H1 (cell line): ENCODE measurements around the gene PACSIN2. TPM values are rescaled to one million over a fixed set of nuclear protein-coding genes. Genes with fewer than 3 reads are reported as not detected.

Experiments
- CTCF ChIA-PET: fragments of 300-600 bp; sonication (Branson Sonifier 250); formaldehyde crosslinking; loops from one replicate; lab custom pipeline; 2021; ENCODE audit not compliant: partially characterized antibody; lab: Charles Lee
- POLR2A ChIA-PET: fragments of 300-600 bp; sonication (Branson Sonifier 250); formaldehyde crosslinking; loops from one replicate; lab custom pipeline; 2021; ENCODE audit warnings: inconsistent platforms; ENCODE audit not compliant: partially characterized antibody; lab: Charles Lee
- DNase-seq, 2 experiments: peaks; one replicate each; pipeline versions ENCODE4 v3.0.0 to v3.0.0-alpha.2; 2010 to 2022; ENCODE audit warnings: low spot score in 2 of 2, low read depth in 1 of 2, mixed read lengths in 1 of 2
- FAIRE-seq: peaks from 2 replicates; lab custom pipeline; 2011; peaks lifted over from hg19 to GRCh38; lab: Jason Lieb, UNC
- H2AFZ ChIP-seq: 2 replicates; pipeline ENCODE4 v1.8.1; 2012; ENCODE audit warnings: low read length, inconsistent platforms
- H2AK5ac ChIP-seq: 2 replicates; pipeline ENCODE4 v1.6.1; 2013; ENCODE audit warnings: low read depth, low read length
- H2BK120ac ChIP-seq: replicated peaks from 2 replicates; pipeline ENCODE3; 2013; ENCODE audit warnings: low read depth, low read length, inconsistent platforms
- H2BK12ac ChIP-seq: 2 replicates; pipeline ENCODE4 v1.6.1; 2013; ENCODE audit warnings: low read depth, low read length
- H2BK15ac ChIP-seq: 2 replicates; pipeline ENCODE4 v1.6.1; 2013; ENCODE audit warnings: low read length
- H2BK20ac ChIP-seq: 2 replicates; pipeline ENCODE4 v1.6.1; 2013; ENCODE audit warnings: low read length
- H2BK5ac ChIP-seq: 2 replicates; pipeline ENCODE4 v1.6.1; 2013; ENCODE audit warnings: low read depth, low read length
- H3K14ac ChIP-seq: 2 replicates; pipeline ENCODE4 v1.6.1; 2013; ENCODE audit warnings: inconsistent platforms; ENCODE audit not compliant: insufficient read length
- H3K18ac ChIP-seq: 2 replicates; pipeline ENCODE4 v1.6.1; 2013; ENCODE audit warnings: low read length; ENCODE audit errors: extremely low read depth
- H3K23ac ChIP-seq: 2 replicates; pipeline ENCODE4 v1.6.1; 2013; ENCODE audit warnings: inconsistent platforms; ENCODE audit not compliant: insufficient read length
- H3K23me2 ChIP-seq: 2 replicates; pipeline ENCODE4 v1.6.1; 2013; ENCODE audit warnings: low read depth, low read length
- H3K27ac ChIP-seq: 2 replicates; pipeline ENCODE4 v1.6.1; 2011; ENCODE audit warnings: low read depth, low read length, inconsistent platforms
- H3K27me3 ChIP-seq, 4 experiments: replicated peaks in 1 of 4; 1 replicate in 1 of 4; 2 replicates in 3 of 4; pipeline versions ENCODE4 v1.6.1 to v1.8.1; 2011 to 2013; ENCODE audit warnings: low read length in 3 of 4, mild to moderate bottlenecking in 3 of 4, inconsistent platforms in 2 of 4, mixed read lengths in 2 of 4, moderate library complexity in 1 of 4; ENCODE audit not compliant: control insufficient read depth in 3 of 4, insufficient read depth in 3 of 4; ENCODE audit errors: extremely low read depth in 1 of 4
- H3K36me3 ChIP-seq, 4 experiments: 2 replicates each; pipeline versions ENCODE4 v1.6.1 to v1.8.1; 2011 to 2013; ENCODE audit warnings: mild to moderate bottlenecking in 4 of 4, low read length in 3 of 4, moderate library complexity in 2 of 4, control low read depth in 1 of 4, inconsistent platforms in 1 of 4; ENCODE audit not compliant: insufficient read depth in 4 of 4, control insufficient read depth in 2 of 4
- H3K4ac ChIP-seq: replicated peaks from 2 replicates; pipeline ENCODE3; 2013; ENCODE audit warnings: low read length, low read depth, mixed read lengths, inconsistent platforms; ENCODE audit not compliant: insufficient read length
- H3K4me1 ChIP-seq, 4 experiments: replicated peaks in 1 of 4; 1 replicate in 1 of 4; 2 replicates in 3 of 4; pipeline versions ENCODE4 v1.6.1 to v1.8.1; 2011 to 2013; ENCODE audit warnings: low read length in 3 of 4, inconsistent platforms in 2 of 4, mixed read lengths in 1 of 4; ENCODE audit not compliant: insufficient read depth in 4 of 4, control insufficient read depth in 3 of 4
- H3K4me2 ChIP-seq, 2 experiments: 2 replicates each; pipeline versions ENCODE4 v1.6.1 to v1.8.1; 2011 to 2013; ENCODE audit warnings: low read depth in 2 of 2, low read length in 2 of 2, control low read depth in 1 of 2, inconsistent platforms in 1 of 2, mild to moderate bottlenecking in 1 of 2; ENCODE audit not compliant: insufficient read depth in 1 of 2
- H3K4me3 ChIP-seq, 4 experiments: fragments of 200-600, 300-600 bp in 1 of 4; sonication (generic), shearing (Covaris generic), sonication (Bioruptor Twin) in 1 of 4; 2 replicates each; pipeline versions ENCODE4 v1.5.1 to v1.8.1; 2011 to 2016; ENCODE audit warnings: low read length in 4 of 4, low read depth in 3 of 4, control low read depth in 2 of 4, inconsistent platforms in 2 of 4, mild to moderate bottlenecking in 2 of 4, mixed read lengths in 1 of 4, moderate library complexity in 1 of 4; ENCODE audit not compliant: insufficient read depth in 2 of 4; ENCODE audit errors: extremely low read depth in 1 of 4
- H3K56ac ChIP-seq: replicated peaks from 2 replicates; pipeline ENCODE3; 2013; ENCODE audit warnings: low read depth, mild to moderate bottlenecking, mixed read lengths, low read length, inconsistent platforms; ENCODE audit not compliant: insufficient read length
- H3K79me1 ChIP-seq: 2 replicates; pipeline ENCODE4 v1.6.1; 2013; ENCODE audit warnings: low read depth, low read length, control low read depth
- H3K79me2 ChIP-seq, 2 experiments: 2 replicates each; pipeline versions ENCODE4 v1.6.1 to v1.8.1; 2012 to 2013; ENCODE audit warnings: low read length in 2 of 2, mild to moderate bottlenecking in 2 of 2, inconsistent platforms in 1 of 2; ENCODE audit not compliant: insufficient read depth in 2 of 2, control insufficient read depth in 1 of 2
- H3K9ac ChIP-seq, 4 experiments: replicated peaks in 1 of 4; 1 replicate in 1 of 4; 2 replicates in 3 of 4; pipeline versions ENCODE4 v1.6.1 to v1.8.1; 2011 to 2013; ENCODE audit warnings: low read depth in 3 of 4, low read length in 3 of 4, control low read depth in 2 of 4, mild to moderate bottlenecking in 2 of 4, moderate library complexity in 2 of 4, inconsistent platforms in 1 of 4; ENCODE audit errors: extremely low read depth in 1 of 4
- H3K9me3 ChIP-seq, 2 experiments: 2 replicates each; pipeline versions ENCODE4 v1.6.1 to v1.8.1; 2012 to 2013; ENCODE audit warnings: mild to moderate bottlenecking in 2 of 2, moderate library complexity in 2 of 2, control low read depth in 1 of 2, inconsistent platforms in 1 of 2, low read depth in 1 of 2, low read length in 1 of 2, mixed read lengths in 1 of 2; ENCODE audit not compliant: insufficient read depth in 2 of 2
- H4K20me1 ChIP-seq, 2 experiments: replicated peaks in 1 of 2; 2 replicates each; pipeline versions ENCODE3 to v1.8.1; 2011 to 2013; ENCODE audit warnings: inconsistent platforms in 2 of 2, low read length in 2 of 2, mild to moderate bottlenecking in 1 of 2; ENCODE audit not compliant: insufficient read depth in 2 of 2, control insufficient read depth in 1 of 2
- H4K5ac ChIP-seq: 2 replicates; pipeline ENCODE4 v1.6.1; 2013; ENCODE audit warnings: low read length, low read depth, mixed read lengths, inconsistent platforms; ENCODE audit not compliant: insufficient read length
- H4K8ac ChIP-seq: 2 replicates; pipeline ENCODE4 v1.8.0; 2013; ENCODE audit warnings: mild to moderate bottlenecking, moderate library complexity, low read length, inconsistent platforms; ENCODE audit not compliant: insufficient read depth; ENCODE audit errors: extremely low read depth
- H4K91ac ChIP-seq: replicated peaks from 2 replicates; pipeline ENCODE3; 2013; ENCODE audit warnings: low read length, mixed read lengths, inconsistent platforms; ENCODE audit not compliant: insufficient read length
- ASH2L ChIP-seq: fragments of 200-600, 300-600 bp; sonication (generic); IDR thresholded peaks from one replicate; pipeline ENCODE4 v1.7.1; 2017; ENCODE audit warnings: low read length
- BCL11A ChIP-seq, 2 experiments: IDR thresholded peaks; one replicate each; pipeline ENCODE4 v1.6.1; 2011; ENCODE audit warnings: low read depth in 2 of 2, low read length in 2 of 2, mild to moderate bottlenecking in 2 of 2
- BRCA1 ChIP-seq: IDR thresholded peaks from 2 replicates; pipeline ENCODE4 v1.6.1; 2012; ENCODE audit warnings: low read depth, low read length, improper control_type of control experiment
- CREB1 ChIP-seq: IDR thresholded peaks from 2 replicates; pipeline ENCODE4 v1.6.1; 2012; ENCODE audit warnings: inconsistent platforms
- EZH2 ChIP-seq: fragments of 200-600 bp; sonication (generic); IDR thresholded peaks from 2 replicates; pipeline ENCODE4 v1.7.1; 2012; ENCODE audit warnings: low read depth, mild to moderate bottlenecking, moderate library complexity, low read length, inconsistent platforms; ENCODE audit not compliant: severe bottlenecking
- FOSL1 ChIP-seq: IDR thresholded peaks from 2 replicates; pipeline ENCODE4 v1.6.1; 2011; ENCODE audit warnings: mild to moderate bottlenecking, low read depth, low read length, moderate library complexity; ENCODE audit not compliant: insufficient read depth
- GABPA ChIP-seq: IDR thresholded peaks from 2 replicates; pipeline ENCODE4 v1.6.1; 2011; ENCODE audit warnings: mild to moderate bottlenecking, low read length, moderate library complexity, borderline replicate concordance; ENCODE audit not compliant: insufficient read depth
- GTF2F1 ChIP-seq: IDR thresholded peaks from 2 replicates; pipeline ENCODE4 v1.6.1; 2012; ENCODE audit warnings: low read depth, low read length, improper control_type of control experiment, borderline replicate concordance
- JUND ChIP-seq: IDR thresholded peaks from 2 replicates; pipeline ENCODE4 v1.6.1; 2011; ENCODE audit warnings: mild to moderate bottlenecking, improper control_type of control experiment, low read length
- MAFK ChIP-seq: IDR thresholded peaks from 2 replicates; pipeline ENCODE4 v1.6.1; 2012; ENCODE audit warnings: low read depth, mild to moderate bottlenecking, improper control_type of control experiment, low read length
- POLR2A ChIP-seq, 2 experiments: IDR thresholded peaks; 1 replicate in 1 of 2; 2 replicates in 1 of 2; pipeline ENCODE4 v1.6.1; 2011; ENCODE audit warnings: low read depth in 2 of 2, low read length in 2 of 2, mild to moderate bottlenecking in 2 of 2; ENCODE audit errors: control extremely low read depth in 1 of 2
- RAD21 ChIP-seq, 2 experiments: IDR thresholded peaks in 1 of 2; conservative IDR thresholded peaks in 1 of 2; 2 replicates each; pipeline ENCODE4 v1.6.1; 2011; ENCODE audit warnings: low read depth in 2 of 2, low read length in 2 of 2, improper control_type of control experiment in 1 of 2, inconsistent platforms in 1 of 2, mild to moderate bottlenecking in 1 of 2, moderate library complexity in 1 of 2
- RBBP5 ChIP-seq: IDR thresholded peaks from 2 replicates; pipeline ENCODE4 v1.7.1; 2012; ENCODE audit warnings: low read depth, mild to moderate bottlenecking, inconsistent platforms, low read length, moderate library complexity, borderline replicate concordance
- SIRT6 ChIP-seq: IDR thresholded peaks from one replicate; pipeline ENCODE4 v1.7.1; 2012; ENCODE audit warnings: low read length, inconsistent platforms
- TAF1 ChIP-seq: IDR thresholded peaks from 2 replicates; pipeline ENCODE4 v1.6.1; 2011; ENCODE audit warnings: mild to moderate bottlenecking, low read depth, low read length
- WGBS, 2 experiments: shearing (Covaris generic) in 1 of 2; methylation state at CpG; one replicate each; pipeline versions ENCODE4 v1.1.6 to v1.1.7; 2013 to 2015; ENCODE audit warnings: low lambda C conversion rate in 2 of 2, mixed read lengths in 2 of 2, inconsistent platforms in 1 of 2, low coverage in 1 of 2, missing lambda C conversion rate in 1 of 2; ENCODE audit not compliant: insufficient replicate concordance in 2 of 2, insufficient coverage in 1 of 2, insufficient read length in 1 of 2; ENCODE audit errors: extremely low coverage in 1 of 2, missing lambda C conversion rate in 1 of 2; 5-methylcytosine and 5-hydroxymethylcytosine counted together
- polyA plus RNA-seq, 7 experiments: library from polyadenylated mRNA; depleted of rRNA in 3 of 7; stranded (reverse) in 5 of 7; unstranded in 2 of 7; fragments of >200 nt in 5 of 7; fragments of 200-250 nt in 2 of 7; gene quantifications; 1 replicate in 5 of 7; 2 replicates in 1 of 7; 4 replicates in 1 of 7; pipeline versions ENCODE4 v1.2.1 to v1.2.3, GENCODE V29; 2011 to 2013; ENCODE audit warnings: missing spikeins in 2 of 7, mixed read lengths in 2 of 7
- total RNA-seq: library from RNA; stranded (reverse); fragmentation: NEBNext Ultra II Directional; extraction: Animal tissue kit (Norgen Biotek cat#: 25700); gene quantifications from 2 replicates; pipeline ENCODE4 v1.2.1, GENCODE V29; 2021

The PACSIN2 gene
- total and polyA plus RNA-seq, 2 of the 8 experiments (the other 6 are each of a cell fraction or from before 2014, with no cell fraction given) = 44.8 to 64.2 TPM

DNA sequence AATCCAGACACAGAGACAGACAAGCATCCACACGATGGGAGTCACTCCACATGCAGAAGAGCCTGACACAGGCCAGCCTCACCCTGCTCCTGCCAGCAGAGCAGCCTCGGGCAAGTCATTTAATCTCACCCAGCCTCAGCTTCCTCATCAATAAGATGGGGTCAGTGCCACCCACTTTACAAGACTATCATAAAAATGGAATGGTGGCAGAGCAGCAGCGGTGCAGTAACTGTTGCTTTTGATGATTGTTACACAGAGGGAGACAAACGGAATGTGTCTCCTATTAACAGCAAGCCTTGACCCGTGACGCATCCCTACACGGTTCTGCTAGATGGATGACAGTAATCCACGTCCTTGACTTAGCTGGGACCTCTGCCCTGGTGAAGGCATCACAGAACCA lies 131.8 kb downstream of the PACSIN2 start:
- Histone ChIP-seq H2BK15ac (no peak overlapping the region), H3K27me3 (no peaks in the 10 kb centered on the region), H2AK5ac (no peak overlapping the region), H3K14ac (no peak overlapping the region), H3K18ac (no peak overlapping the region), H3K79me2 (no peaks in the 10 kb centered on the region), H3K27ac (no peak overlapping the region), H2BK5ac (no peak overlapping the region), H2BK12ac (no peak overlapping the region), H3K4me2 (no peak overlapping the region), H3K4me3 (no peak overlapping the region), H3K23ac (no peak overlapping the region), H3K4ac (no peak overlapping the region), H4K8ac (no peak overlapping the region), H4K20me1 (peaks cover 7 to 9% of the 10 kb centered on the region in 2 experiments), H3K23me2 (no peaks in the 10 kb centered on the region), H2AFZ (no peak overlapping the region), H3K4me1 (peaks cover 0 to 7% (median 4%) of the 10 kb centered on the region in 4 experiments; a peak in 6 of 7 replicates), H4K5ac (no peak overlapping the region), H3K9ac (no peak overlapping the region; a peak in 1 of 7 replicates), H3K9me3 (no peaks in the 10 kb centered on the region), H2BK120ac (no peak overlapping the region), H3K79me1 (no peaks in the 10 kb centered on the region), H4K91ac (no peak overlapping the region), H2BK20ac (0 out of 2 replicates have a peak overlapping the region, but pooled peaks have one; percentile 48), H3K36me3 (peaks cover 5 to 19% (median 14%) of the 10 kb centered on the region in 4 experiments; a peak in 7 of 8 replicates), H3K56ac (no peak overlapping the region)
- POLR2A ChIA-PET = interaction anchor here (2.0 kb wide), 1 partner anchor 16 kb away, joined by 6 read pairs; no protein-coding TSS in a partner anchor
- WGBS, 2 experiments = 90% methylated on average over 8 of the region's 8 CpGs; no CpG with 5 or more reads in 1 of the 2 experiments
- TF ChIP-seq JUND (no peak), SIRT6 (no peak), BCL11A (IDR thresholded peaks at IDR 0.05; ENCODE audit: low read depth in 2 of 2, low read length in 2 of 2) (no peak), RAD21 (IDR thresholded peaks at IDR 0.05 in 1 of 2, conservative IDR thresholded peaks at IDR 0.05 in 1 of 2; ENCODE audit: low read depth in 2 of 2, low read length in 2 of 2) (no peak), CREB1 (no peak), TAF1 (no peak), GTF2F1 (no peak), BRCA1 (no peak), POLR2A (IDR thresholded peaks at IDR 0.05; ENCODE audit: control extremely low read depth in 1 of 2, low read depth in 2 of 2, low read length in 2 of 2) (no peak), ASH2L (no peak), MAFK (no peak), EZH2 (no peak), FOSL1 (no peak), GABPA (no peak), RBBP5 (no peak)
- no peak for DNase-seq
- CTCF ChIA-PET = interaction anchor here (1.7 to 4.6 kb wide), 10 partner anchors 12 to 177 kb away, joined by 7 to 24 read pairs (median 12); no protein-coding TSS in a partner anchor
- no peak for FAIRE-seq
